Neural crest cell (in vitro differentiated cells): ENCODE results near the gene ZFP69. TPM values are rescaled to one million over a fixed set of nuclear protein-coding genes. Genes with fewer than 3 reads are reported as not detected.
"Not testable (repeated sequence)": the region's sequence is repeated elsewhere in the genome, so short reads cannot be mapped to it uniquely, and the experiment has no call there.

Experiments
- DNase-seq: peaks from one replicate; pipeline ENCODE4 v3.0.0; 2021; ENCODE audit warnings: low read depth, mixed read lengths, low spot score
- H3K27ac Mint-ChIP-seq: one replicate; pipeline ENCODE4 v1.8.0; 2021; ENCODE audit warnings: mild to moderate bottlenecking, mixed read lengths; ENCODE audit not compliant: unreplicated experiment
- H3K27me3 Mint-ChIP-seq: 2 replicates; pipeline ENCODE4 v1.8.0; 2021; ENCODE audit warnings: low read depth, mild to moderate bottlenecking, mixed read lengths
- H3K36me3 Mint-ChIP-seq: 2 replicates; pipeline ENCODE4 v1.8.0; 2021; ENCODE audit warnings: low read depth, mild to moderate bottlenecking, mixed read lengths
- H3K4me1 Mint-ChIP-seq: 2 replicates; pipeline ENCODE4 v1.8.0; 2021; ENCODE audit warnings: mixed read lengths
- H3K4me3 Mint-ChIP-seq: one replicate; pipeline ENCODE4 v1.8.0; 2021; ENCODE audit warnings: mild to moderate bottlenecking, mixed read lengths
- H3K9me3 Mint-ChIP-seq: 2 replicates; pipeline ENCODE4 v1.8.0; 2021; ENCODE audit warnings: mixed read lengths
- total RNA-seq: library from RNA; stranded (reverse); gene quantifications from 2 replicates; pipeline ENCODE4 v1.2.1, GENCODE V29; 2021
- TF ChIP-seq, protein P1 (sequence below): fragments of 200-600 bp; sonication (generic); conservative IDR thresholded peaks from 2 replicates; pipeline ENCODE4 v1.5.0; 2021; ENCODE audit warnings: antibody characterized with exemption, mild to moderate bottlenecking

ZFP69 gene
- total RNA-seq, 1 donor from 2014 or later, result 6.9 TPM

DNA sequence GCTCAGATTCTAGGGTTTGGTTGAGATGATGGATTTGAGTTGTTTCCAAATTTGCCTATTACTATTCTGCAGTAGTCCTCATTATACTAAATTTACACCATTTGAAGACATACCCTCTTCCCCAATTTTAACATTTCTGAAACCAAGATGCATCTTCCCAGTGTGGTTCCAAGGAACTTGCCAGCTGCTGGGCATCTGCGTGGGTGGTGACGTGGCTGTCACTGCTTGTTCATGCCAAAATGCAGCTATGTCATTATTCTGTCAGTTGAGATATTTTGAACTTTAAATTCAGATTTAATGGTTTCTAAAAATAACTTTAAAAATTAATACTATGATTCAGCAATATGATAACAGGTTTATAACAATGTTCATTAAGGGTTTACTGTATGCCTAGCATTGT lies 1.2 kb downstream of the ZFP69 start:
- H3K27me3 Mint-ChIP-seq, result no peaks in the 10 kb centered on the region
- no peak for DNase-seq
- TF ChIP-seq, protein P1, sequence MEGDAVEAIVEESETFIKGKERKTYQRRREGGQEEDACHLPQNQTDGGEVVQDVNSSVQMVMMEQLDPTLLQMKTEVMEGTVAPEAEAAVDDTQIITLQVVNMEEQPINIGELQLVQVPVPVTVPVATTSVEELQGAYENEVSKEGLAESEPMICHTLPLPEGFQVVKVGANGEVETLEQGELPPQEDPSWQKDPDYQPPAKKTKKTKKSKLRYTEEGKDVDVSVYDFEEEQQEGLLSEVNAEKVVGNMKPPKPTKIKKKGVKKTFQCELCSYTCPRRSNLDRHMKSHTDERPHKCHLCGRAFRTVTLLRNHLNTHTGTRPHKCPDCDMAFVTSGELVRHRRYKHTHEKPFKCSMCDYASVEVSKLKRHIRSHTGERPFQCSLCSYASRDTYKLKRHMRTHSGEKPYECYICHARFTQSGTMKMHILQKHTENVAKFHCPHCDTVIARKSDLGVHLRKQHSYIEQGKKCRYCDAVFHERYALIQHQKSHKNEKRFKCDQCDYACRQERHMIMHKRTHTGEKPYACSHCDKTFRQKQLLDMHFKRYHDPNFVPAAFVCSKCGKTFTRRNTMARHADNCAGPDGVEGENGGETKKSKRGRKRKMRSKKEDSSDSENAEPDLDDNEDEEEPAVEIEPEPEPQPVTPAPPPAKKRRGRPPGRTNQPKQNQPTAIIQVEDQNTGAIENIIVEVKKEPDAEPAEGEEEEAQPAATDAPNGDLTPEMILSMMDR, result no peak
- H3K9me3 Mint-ChIP-seq, result peaks cover 17% of the 10 kb centered on the region
- peak overlapping the region; percentile 92 for H3K4me3 Mint-ChIP-seq
- peaks cover 38% of the 10 kb centered on the region for H3K36me3 Mint-ChIP-seq
- H3K27ac Mint-ChIP-seq, result no peak overlapping the region
- peaks cover 27% of the 10 kb centered on the region for H3K4me1 Mint-ChIP-seq

DNA sequence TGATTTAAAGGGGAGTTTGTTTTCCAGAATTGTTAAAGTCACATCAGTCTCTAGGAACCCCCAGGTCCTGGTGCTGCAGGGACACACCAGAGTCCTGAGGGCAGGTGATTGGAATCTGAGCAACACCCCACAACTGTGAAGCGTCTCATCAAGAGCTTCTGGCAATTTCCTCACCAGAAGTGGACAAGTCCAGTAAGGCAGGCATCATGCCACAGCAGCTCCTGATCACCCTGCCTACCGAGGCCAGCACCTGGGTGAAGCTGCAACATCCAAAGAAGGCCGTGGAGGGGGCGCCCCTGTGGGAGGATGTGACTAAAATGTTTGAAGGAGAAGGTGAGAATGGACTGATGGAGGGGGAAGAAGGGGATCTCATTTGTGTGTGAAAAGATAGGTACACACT lies 2.1 kb downstream of the ZFP69 start:
- peak overlapping the region; percentile 92 for H3K4me3 Mint-ChIP-seq
- TF ChIP-seq, protein P1, result no peak
- peak overlapping the region; percentile 73 for H3K27ac Mint-ChIP-seq
- peaks cover 14% of the 10 kb centered on the region for H3K9me3 Mint-ChIP-seq
- no peak for DNase-seq
- no peaks in the 10 kb centered on the region for H3K27me3 Mint-ChIP-seq
- H3K36me3 Mint-ChIP-seq, result peaks cover 39% of the 10 kb centered on the region
- H3K4me1 Mint-ChIP-seq, result peaks cover 27% of the 10 kb centered on the region

DNA sequence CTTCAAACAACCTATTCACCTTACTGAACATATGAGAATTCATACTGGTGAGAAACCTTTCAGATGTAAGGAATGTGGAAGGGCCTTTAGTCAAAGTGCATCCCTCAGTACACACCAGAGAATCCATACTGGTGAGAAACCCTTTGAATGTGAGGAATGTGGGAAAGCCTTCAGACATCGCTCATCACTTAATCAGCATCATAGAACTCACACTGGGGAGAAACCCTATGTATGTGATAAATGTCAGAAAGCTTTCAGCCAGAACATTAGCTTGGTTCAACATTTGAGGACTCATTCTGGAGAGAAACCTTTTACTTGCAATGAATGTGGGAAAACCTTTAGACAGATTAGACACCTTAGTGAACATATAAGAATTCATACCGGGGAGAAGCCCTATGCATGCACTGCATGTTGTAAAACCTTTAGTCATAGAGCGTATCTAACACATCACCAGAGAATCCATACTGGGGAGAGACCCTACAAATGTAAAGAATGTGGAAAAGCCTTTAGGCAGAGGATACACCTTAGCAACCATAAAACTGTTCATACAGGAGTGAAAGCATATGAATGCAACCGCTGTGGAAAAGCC lies 18.3 kb downstream of the ZFP69 start:
- H3K27me3 Mint-ChIP-seq, result no peaks in the 10 kb centered on the region
- H3K36me3 Mint-ChIP-seq, result peaks cover 78% of the 10 kb centered on the region
- H3K4me3 Mint-ChIP-seq, result no peak overlapping the region
- no peak for DNase-seq
- TF ChIP-seq, protein P1, result no peak
- peaks cover 35% of the 10 kb centered on the region for H3K9me3 Mint-ChIP-seq
- H3K4me1 Mint-ChIP-seq, result no peaks in the 10 kb centered on the region
- no peak overlapping the region for H3K27ac Mint-ChIP-seq

DNA sequence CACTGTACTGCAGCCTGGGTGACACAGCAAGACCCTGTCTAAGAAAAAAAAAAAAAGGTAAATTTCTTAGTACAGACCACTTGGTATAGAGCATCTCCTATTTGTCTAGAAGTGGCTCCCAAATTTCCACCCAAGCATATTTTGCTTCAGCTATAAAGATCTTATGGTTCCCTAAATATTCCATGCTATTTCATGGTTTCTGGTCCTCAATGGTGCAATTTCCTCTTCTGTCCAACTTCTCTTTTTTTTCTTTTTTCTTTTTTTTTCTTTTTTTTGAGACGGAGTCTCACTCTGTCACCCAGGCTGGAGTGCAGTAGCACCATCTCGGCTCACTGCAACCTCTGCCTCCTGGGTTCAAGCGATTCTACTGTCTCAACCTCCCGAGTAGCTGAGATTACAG lies 25.6 kb downstream of the ZFP69 start:
- not testable (repeated sequence) for H3K27ac Mint-ChIP-seq, H3K4me1 Mint-ChIP-seq, H3K27me3 Mint-ChIP-seq, DNase-seq, H3K4me3 Mint-ChIP-seq
- Mint-ChIP-seq H3K36me3 (peaks cover 66% of the 10 kb centered on the region), H3K9me3 (peaks cover 28% of the 10 kb centered on the region)

DNA sequence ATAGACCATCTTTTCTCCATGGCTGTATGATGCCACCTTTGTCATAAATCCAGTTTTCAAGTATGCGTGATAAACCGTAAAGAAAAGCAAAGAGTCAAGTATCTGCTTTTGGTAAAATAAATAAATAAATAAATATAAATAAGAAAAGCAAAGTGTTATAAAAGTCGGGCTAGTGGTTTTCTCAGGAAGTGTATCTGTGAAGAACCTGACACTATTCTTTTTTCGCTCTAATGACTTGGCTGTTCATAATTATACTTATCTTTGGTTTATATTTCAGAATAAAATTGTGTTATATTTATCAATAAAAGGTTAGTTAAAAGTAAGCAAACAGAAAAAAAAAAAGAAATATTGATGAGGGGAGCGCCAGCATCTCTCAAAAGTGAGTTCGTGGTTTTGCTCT lies 30.9 kb downstream of the ZFP69 start:
- Mint-ChIP-seq H3K27me3 (no peaks in the 10 kb centered on the region), H3K9me3 (peaks cover 15% of the 10 kb centered on the region), H3K4me1 (peaks cover 13% of the 10 kb centered on the region), H3K27ac (peak overlapping the region; percentile 78), H3K36me3 (peaks cover 52% of the 10 kb centered on the region), H3K4me3 (peak overlapping the region; percentile 76)
- no peak for DNase-seq
- TF ChIP-seq, protein P1, result no peak

DNA sequence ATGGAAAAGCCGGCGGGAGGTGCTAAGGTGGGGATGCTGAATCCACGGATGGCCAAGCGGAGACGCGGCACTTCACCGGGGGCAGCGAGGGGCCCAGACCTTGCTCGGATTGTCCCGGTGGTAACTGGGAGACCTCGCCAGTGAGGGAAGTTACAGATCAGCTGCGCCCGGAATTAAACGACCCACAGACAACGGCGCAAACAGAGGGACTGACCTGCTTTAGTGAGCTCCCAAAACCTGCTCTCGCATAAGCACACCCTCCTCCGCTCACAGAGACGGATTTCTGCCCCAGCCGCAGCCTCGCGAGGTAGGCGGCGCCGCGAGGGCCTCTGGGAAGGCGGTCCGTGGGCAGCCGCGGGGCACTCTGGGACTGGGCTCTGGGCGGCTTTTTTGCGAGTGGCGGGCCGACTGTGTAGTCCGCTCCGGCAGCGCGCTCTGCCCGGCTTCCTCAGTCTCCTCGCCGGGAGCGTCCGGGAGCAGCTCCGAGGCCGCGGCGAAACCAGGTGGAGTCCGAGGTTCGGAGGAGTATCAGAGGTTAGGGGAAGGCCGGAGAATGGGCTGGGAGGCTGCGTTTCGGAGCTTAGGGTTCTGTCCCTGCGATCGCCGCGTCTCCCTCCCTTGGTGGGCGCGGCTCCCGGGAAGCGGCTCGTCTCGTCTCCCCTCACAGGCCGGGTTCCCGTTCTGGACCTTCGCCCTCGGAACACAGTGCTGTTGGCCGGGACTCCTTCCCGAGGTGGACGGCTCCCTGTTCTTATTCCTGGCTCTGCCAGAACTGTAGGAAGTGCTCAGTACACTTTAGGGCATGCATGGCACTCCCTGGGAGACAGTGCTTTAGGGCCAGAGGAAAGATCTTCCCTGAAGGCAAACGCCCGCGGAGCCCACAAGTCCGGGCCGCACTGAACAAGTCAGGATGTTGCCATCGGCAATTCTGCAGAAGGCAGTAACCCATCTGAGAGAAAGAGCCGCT lies 31.6 kb downstream of the ZFP69 start, which contains the start of gene EXO5:
Gene EXO5, plus strand, starts transcription at position 393 of the 967 bp plus-strand sequence. CDS start 5,778 bp downstream, outside the sequence.
- Mint-ChIP-seq H3K27ac (peak within 1 kb of the TSS; percentile 78), H3K27me3 (no peaks in the 10 kb centered on the region), H3K4me1 (peaks cover 13% of the 10 kb centered on the region), H3K36me3 (peaks cover 49% of the 10 kb centered on the region), H3K9me3 (peaks cover 15% of the 10 kb centered on the region), H3K4me3 (peak within 1 kb of the TSS; percentile 76)
- TF ChIP-seq, protein P1, result no peak
- DNase-seq, result peak; percentile 64
